GM18951 (cell line): Measurements from ENCODE around the gene STARD13.

Experiments used
- POLR2A ChIP-seq: IDR thresholded peaks from 4 replicates; pipeline ENCODE4 v1.6.1; 2011; ENCODE audit warnings: mild to moderate bottlenecking; ENCODE audit not compliant: insufficient read length, insufficient read depth; ENCODE audit errors: extremely low read depth
- in situ Hi-C: fragments of 300-500 bp; cut with MboI; formaldehyde crosslinking; loops from one replicate; pipeline ENCODE4 v1.12.0; 2022; ENCODE audit warnings: low sequenced_read_pairs, mixed read lengths, inconsistent platforms; ENCODE audit not compliant: unreplicated experiment

STARD13 gene

DNA sequence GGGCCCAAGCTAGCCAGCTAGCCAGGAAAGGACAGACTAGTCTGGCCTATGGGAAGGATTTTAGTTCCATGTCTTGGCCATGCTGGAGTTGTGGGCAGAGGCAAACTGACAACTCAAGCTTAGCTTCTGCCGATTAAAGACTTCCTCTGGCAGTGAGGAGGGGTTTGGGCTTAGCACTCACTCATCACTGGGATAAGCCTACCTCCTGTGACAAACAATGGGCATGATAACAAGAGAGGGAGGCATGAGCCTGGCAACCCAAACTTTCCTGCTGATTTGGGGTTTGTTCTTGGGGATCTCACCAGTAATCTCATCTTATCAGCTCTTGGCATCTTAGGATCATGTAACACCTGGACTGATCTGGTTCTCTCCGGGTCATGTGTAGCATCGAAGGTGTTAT lies 185.7 kb downstream of the STARD13 start:
- in situ Hi-C loops: no loop called here
- TF ChIP-seq POLR2A: no peak

DNA sequence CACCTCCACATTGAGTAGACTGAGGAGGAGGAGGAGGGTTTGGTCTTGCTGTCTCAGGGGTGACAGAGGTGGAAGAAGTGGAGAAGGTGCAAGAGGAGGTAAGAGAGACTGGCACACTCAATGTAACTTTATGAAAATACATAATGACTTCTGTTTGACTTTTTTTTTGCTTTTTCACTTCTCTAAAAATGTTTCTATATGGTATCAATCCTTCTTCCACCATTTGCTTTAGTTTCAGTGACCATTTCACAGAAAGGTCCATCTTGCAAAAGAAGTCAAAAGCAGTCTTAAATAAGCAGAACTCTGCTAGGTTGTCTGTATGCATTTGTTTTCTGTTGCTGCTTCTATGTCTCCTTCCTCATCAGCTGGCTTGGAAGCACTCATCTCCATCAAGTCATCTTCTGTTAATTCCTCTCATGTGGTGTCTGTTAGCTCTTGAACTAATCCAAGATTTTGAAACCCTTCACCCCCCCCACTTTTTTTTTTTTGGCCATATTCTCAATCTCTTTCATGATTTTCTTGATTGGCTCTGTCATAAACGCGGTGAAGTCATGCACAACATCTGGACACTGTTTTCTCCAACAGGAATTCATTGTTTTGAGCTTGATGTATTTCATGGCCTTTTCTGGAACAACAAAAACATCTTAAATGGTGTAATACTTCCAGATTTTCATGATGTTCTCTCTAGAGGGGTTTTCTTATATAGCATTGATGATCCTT lies 188.5 kb downstream of the STARD13 start:
- TF ChIP-seq POLR2A: no peak
- in situ Hi-C loops: no loop called here

DNA sequence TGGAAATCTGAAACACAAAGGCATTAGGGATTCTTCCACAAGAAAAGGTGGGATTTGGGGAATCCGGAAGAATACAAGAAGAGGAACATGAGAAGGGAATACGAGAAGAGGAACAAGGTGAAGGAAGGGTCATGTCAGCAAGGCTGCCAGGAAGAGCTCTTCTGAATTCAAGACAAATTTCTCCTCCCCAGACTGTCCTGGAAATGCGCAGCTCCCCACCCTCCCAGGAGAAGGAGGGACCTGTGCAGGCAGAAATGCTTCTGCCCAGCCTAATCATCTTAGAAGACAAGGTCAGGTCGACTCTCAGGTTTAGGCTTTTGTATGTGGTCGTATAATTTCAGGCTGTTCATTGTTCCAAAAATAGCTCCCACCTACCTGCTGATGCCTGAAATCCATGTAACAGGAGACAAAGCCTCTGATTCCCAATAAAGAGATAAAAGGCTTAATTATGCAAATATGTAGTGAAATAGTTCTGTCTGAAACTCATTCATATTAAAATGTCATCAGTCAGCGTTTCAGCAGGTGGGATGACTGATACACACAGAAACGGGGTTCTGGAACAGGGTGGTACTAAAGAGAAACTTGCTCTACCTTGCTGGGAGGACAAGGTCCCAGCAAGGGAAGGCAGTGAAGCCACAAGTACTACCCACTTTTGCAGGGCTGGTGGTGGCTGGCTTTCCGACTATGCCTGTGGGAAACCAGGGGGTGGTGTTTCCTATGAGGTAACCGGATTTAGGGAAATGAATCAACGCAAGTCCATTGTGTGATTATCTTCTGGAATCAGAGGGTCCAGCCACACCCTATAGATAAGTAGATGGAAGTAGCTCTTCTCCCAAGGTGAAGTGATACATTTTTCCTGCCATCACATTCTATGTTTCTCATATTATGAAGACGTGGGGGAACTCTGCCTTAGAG lies 193.2 kb downstream of the STARD13 start:
- in situ Hi-C loops: no loop called here
- TF ChIP-seq POLR2A: no peak

DNA sequence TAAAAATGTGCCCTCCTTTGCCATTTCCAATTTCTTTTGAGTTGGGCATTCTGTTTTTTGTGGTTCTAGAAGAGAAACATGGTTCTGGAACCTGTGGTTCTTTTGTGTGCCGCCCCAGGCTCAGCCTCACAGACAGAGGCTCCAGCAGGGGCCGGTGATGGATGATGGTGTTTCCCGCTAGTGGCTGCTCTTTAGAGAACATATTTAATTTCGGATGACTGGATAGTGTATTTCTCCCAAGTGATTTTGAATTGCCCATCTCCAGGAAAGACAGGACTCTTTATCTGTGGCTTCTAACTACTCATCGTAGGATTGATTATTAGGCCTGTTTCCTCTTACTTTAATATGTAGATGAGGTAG lies 194.2 kb downstream of the STARD13 start:
- no peak for TF ChIP-seq POLR2A
- in situ Hi-C loops: no loop called here

DNA sequence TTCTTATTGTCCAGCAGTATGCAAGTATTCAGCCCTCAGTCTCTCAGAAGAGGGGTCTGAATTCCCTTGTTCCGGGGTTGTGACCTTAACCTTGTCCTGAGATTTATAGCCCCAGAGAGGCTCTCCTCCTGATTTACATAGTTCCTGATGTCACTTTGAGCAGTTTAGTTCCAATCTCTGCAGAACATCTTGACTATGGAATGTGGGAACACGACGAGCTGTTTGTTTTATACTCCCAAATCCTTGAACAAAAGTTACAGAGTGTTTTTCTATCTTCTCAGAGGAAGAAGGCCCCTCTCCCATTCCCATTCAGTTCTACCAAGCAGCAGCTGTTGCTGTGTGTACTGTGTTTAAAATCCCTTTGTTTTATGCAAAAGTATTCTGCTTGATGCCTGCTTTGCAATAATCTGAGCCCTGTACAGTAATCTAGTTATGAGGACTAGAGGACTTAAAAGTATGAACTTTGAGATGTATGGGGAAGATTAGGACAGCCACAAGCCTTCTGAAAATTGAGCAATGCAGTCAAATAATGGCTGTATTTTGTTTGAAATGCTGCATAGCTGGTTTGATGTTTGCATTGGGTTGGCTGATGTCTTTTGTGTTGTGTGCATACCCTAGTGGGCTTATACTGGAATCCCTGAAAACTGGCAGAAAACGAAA lies 194.7 kb downstream of the STARD13 start:
- in situ Hi-C loops: no loop called here
- no peak for TF ChIP-seq POLR2A

DNA sequence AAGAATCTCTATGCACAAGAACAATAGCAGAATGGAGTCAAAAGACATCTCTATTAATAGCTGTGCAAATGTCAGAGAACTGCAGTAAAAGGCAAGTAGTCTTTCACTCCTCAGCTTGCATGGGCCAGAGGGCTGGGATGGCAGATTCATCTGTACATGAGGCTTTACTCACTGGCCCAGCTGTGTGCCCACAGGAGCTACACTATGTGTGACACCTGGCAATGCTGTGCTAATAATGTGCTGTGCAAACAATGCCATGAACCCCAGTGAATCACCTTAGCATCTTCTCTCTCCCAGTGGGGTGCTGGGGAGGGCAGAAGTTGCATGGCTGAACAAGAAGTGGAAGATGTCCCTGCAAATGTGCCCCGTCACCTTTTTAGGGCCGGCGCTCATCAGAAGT lies 196.2 kb downstream of the STARD13 start:
- in situ Hi-C loops: no loop called here
- no peak for TF ChIP-seq POLR2A

DNA sequence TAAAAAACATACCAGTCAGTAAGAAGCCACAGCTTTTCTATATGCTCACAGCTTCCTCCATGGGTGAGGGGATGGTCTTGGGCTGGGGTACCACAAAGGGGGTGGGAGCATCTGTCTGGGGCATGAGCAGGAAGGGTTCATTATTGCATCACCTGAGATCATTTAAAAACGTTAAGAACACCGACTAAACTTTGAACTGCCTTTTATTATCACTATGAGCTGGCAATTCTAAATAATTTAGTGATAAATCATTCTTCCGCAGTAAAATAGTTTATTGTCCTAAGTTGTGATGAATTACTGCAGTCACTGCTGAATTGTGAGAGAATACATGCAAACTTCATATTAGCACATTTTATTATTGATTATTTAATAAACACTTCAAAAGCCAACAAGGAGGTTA lies 197.8 kb downstream of the STARD13 start:
- in situ Hi-C loops: no loop called here

DNA sequence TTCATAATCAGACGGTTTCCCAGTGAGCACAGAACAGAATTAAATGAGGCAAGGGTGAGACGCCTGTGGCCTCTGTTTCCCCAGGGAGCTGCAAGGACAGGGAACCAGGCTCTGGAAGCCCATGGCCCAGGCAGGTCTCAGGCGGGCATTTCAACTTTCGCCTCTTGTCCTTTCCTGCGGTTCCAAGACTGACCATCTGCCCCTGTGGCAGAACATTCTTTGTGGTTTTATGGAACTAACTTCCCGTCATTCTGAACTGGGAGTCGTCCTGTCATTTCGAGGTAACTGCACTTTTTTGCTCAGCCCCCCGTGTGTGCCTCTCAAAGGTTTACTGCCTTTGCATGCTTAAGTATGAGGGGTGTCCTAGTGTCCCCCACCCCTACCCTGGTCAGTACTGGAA lies 198.5 kb downstream of the STARD13 start:
- in situ Hi-C loops: no loop called here
- TF ChIP-seq POLR2A: no peak

More for the DNA sequence above, 197.8 kb downstream of the STARD13 start:
- TF ChIP-seq POLR2A: no peak

DNA sequence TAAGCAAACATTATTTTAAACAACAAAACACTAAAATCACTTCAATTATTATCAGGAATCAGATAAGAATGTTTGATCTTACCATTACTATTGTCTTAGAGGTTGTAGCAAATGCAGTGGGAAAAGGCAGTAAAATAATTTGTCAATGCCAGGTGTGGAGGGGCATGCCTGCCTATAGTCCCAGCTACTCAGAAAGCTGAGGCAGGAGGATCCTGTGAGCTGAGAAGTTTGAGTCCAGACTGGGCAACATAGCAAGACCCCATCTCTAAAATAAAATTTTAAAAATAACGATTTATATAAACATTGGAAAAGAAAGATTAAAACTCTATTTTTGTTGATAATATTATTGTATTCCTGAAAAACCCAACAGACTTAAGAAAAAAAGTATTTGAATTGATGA lies 202.5 kb downstream of the STARD13 start:
- no peak for TF ChIP-seq POLR2A
- in situ Hi-C loops: no loop called here

DNA sequence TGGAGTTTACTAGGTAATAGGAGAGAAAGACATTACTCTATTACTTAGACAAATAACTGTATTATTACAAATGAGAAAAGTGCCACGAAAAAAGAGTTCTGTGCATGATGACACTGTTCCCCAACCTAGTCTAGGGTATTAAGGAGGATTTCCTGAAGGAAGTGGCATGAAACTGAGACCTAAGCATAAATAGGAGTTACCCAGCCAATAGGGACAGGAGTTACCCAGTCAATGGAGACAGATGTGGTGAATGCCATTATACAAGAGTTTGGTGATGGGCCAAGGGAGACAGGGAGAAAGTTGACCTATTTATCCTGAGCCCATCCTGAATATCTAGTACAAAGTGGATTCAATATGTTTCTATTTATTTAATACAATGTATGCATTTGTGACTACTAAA lies 203.9 kb downstream of the STARD13 start:
- in situ Hi-C loops: no loop called here
- TF ChIP-seq POLR2A: no peak

DNA sequence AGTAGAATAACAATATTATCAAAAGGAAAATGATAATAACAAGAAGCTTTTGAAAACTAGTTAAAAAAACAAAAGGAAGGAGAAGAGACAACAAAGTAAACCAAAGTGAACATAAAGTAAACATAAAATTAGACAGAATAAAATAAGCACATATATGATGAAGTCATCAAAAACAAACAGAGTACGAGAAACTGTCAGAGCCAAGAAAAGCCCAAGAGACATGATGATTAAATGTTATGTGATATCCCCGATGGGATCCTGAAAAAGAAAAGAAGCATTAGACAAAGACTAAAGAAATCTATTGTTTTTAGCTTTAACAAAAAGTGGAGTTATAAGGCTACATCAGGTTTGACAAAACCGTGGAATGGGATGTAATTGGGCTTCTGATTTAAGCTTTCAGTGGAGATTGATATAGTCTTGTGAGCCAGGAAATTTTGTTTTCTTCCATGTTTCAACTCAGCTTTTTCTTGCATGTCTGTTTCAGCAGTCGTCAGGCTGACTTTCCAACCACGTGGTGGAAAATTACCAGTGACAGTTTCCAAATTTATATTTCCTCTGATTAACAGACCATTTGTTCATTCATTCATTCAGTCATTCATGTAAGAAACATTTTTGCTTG lies 204.5 kb downstream of the STARD13 start:
- in situ Hi-C loops: no loop called here
- no peak for TF ChIP-seq POLR2A

DNA sequence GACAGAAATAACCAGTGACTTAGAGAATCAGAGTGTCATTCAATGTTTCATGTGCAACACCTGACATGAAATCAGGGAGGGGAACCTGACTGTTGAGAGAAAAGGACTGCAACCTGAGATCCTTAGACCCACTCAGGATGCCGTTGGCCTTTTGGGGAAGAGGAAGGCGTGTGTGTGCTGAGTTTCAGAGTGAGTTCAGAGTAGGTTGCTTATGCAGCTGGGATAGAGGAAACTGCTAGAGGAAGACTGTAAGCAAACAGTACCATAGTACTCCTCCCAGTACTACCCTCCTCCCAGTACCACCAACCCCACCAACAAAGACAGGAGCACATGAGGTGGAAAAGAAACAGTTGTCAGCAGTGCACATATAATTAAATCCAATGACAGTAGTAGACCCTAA lies 205.6 kb downstream of the STARD13 start:
- in situ Hi-C loops: no loop called here
- TF ChIP-seq POLR2A: no peak

DNA sequence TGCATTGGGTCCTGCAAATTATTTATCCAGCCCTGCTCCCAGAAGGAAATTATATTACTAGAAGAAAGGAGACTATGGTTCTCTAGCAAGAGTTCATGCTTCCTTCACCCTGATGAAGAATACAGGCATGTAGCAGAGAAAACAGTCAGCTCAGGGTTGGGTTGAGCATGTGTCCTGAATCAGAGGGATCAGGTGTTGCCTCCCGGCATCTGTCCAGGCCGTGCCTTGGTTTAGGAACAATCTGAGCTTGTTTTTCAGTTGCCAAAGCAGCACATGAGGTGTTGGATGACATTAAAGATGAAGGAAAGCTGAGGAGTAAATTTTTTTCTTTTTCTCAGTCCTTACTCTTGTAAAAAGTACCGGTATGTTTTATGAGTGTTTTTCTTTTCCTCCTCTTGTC lies 207.3 kb downstream of the STARD13 start:
- no peak for TF ChIP-seq POLR2A
- in situ Hi-C loops: no loop called here
